ENCODE results near the gene ACOX1.

GRCh38 chr17:76018801-76019200 lies 39.8 kb upstream of the ACOX1 start:
- no peak for TF ChIP-seq TAF1 (IDR thresholded peaks at IDR 0.05; ENCODE audit: low read depth)
- TF ChIP-seq EP300 (IDR thresholded peaks at IDR 0.05; ENCODE audit: borderline replicate concordance) = no peak
- TF ChIP-seq, protein P1, sequence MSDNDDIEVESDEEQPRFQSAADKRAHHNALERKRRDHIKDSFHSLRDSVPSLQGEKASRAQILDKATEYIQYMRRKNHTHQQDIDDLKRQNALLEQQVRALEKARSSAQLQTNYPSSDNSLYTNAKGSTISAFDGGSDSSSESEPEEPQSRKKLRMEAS (IDR thresholded peaks at IDR 0.05) = no peak
- no peak for TF ChIP-seq USF1 (IDR thresholded peaks at IDR 0.05)
- TF ChIP-seq, protein P2, sequence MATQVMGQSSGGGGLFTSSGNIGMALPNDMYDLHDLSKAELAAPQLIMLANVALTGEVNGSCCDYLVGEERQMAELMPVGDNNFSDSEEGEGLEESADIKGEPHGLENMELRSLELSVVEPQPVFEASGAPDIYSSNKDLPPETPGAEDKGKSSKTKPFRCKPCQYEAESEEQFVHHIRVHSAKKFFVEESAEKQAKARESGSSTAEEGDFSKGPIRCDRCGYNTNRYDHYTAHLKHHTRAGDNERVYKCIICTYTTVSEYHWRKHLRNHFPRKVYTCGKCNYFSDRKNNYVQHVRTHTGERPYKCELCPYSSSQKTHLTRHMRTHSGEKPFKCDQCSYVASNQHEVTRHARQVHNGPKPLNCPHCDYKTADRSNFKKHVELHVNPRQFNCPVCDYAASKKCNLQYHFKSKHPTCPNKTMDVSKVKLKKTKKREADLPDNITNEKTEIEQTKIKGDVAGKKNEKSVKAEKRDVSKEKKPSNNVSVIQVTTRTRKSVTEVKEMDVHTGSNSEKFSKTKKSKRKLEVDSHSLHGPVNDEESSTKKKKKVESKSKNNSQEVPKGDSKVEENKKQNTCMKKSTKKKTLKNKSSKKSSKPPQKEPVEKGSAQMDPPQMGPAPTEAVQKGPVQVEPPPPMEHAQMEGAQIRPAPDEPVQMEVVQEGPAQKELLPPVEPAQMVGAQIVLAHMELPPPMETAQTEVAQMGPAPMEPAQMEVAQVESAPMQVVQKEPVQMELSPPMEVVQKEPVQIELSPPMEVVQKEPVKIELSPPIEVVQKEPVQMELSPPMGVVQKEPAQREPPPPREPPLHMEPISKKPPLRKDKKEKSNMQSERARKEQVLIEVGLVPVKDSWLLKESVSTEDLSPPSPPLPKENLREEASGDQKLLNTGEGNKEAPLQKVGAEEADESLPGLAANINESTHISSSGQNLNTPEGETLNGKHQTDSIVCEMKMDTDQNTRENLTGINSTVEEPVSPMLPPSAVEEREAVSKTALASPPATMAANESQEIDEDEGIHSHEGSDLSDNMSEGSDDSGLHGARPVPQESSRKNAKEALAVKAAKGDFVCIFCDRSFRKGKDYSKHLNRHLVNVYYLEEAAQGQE (IDR thresholded peaks at IDR 0.05; ENCODE audit: low read depth) = no peak
- no peak for TF ChIP-seq YY1 (IDR thresholded peaks at IDR 0.05; ENCODE audit: low read depth)
- no peak for TF ChIP-seq RAD21 (IDR thresholded peaks at IDR 0.05; ENCODE audit: low read depth)

Data from Ishikawa (cell line).